C4-2B (cell line): ENCODE data around the gene CD81.

Source experiments
- ZFX ChIP-seq: fragments of 450-650 bp; IDR thresholded peaks from 2 replicates; pipeline ENCODE4 v1.6.1; 2017
- TF ChIP-seq, protein P1 (sequence below): fragments of 450-650 bp; conservative IDR thresholded peaks from 2 replicates; pipeline ENCODE4 v1.5.1; 2017; ENCODE audit warnings: mild to moderate bottlenecking

- TF ChIP-seq, protein P1, sequence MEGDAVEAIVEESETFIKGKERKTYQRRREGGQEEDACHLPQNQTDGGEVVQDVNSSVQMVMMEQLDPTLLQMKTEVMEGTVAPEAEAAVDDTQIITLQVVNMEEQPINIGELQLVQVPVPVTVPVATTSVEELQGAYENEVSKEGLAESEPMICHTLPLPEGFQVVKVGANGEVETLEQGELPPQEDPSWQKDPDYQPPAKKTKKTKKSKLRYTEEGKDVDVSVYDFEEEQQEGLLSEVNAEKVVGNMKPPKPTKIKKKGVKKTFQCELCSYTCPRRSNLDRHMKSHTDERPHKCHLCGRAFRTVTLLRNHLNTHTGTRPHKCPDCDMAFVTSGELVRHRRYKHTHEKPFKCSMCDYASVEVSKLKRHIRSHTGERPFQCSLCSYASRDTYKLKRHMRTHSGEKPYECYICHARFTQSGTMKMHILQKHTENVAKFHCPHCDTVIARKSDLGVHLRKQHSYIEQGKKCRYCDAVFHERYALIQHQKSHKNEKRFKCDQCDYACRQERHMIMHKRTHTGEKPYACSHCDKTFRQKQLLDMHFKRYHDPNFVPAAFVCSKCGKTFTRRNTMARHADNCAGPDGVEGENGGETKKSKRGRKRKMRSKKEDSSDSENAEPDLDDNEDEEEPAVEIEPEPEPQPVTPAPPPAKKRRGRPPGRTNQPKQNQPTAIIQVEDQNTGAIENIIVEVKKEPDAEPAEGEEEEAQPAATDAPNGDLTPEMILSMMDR = no peak
- no peak for TF ChIP-seq ZFX
Observed at GRCh38 chr11:2427721-2428321, 50.7 kb downstream of the CD81 start.
